ENCODE measurements around the gene CFAP97D2.
"Not testable (repeated sequence)": the region's sequence is repeated elsewhere in the genome, so short reads cannot be mapped to it uniquely, and the experiment has no call there.

Gene CFAP97D2

GRCh38 chr13:114161644-114162532 lies 17.2 kb upstream of the CFAP97D2 start:
- H3K4me3 ChIP-seq (ENCODE audit: low read length), result no peak overlapping the region
- TF ChIP-seq ZNF274 (IDR thresholded peaks at IDR 0.05; ENCODE audit: low read depth, low read length), result no peak

GRCh38 chr13:114162533-114162922 lies 16.5 kb upstream of the CFAP97D2 start:
- TF ChIP-seq ZNF274 (IDR thresholded peaks at IDR 0.05; ENCODE audit: low read depth, low read length), result no peak
- H3K4me3 ChIP-seq (ENCODE audit: low read length), result no peak overlapping the region

DNA sequence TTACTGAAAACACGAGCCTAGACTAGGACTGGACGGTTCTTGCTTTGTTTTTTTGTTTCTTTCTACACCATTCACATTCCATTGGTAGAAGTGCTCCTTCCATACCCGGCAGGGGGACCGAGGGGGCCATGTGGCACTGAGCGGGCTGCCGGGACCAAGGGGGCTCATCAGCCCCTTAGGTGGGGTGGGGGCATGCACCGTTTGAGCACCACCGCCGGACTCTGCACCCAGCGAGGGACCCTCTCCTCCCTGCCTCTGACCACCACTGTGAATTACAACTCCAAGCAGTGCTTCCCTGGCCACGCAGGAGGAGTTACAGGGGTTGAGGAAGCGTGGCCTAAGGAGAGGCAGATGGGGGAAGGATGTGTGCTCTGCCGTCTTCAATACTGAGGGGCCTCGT lies 15.0 kb upstream of the CFAP97D2 start:
- H3K4me3 ChIP-seq (ENCODE audit: low read length), result no peak overlapping the region
- no peak for TF ChIP-seq ZNF274 (IDR thresholded peaks at IDR 0.05; ENCODE audit: low read depth, low read length)

DNA sequence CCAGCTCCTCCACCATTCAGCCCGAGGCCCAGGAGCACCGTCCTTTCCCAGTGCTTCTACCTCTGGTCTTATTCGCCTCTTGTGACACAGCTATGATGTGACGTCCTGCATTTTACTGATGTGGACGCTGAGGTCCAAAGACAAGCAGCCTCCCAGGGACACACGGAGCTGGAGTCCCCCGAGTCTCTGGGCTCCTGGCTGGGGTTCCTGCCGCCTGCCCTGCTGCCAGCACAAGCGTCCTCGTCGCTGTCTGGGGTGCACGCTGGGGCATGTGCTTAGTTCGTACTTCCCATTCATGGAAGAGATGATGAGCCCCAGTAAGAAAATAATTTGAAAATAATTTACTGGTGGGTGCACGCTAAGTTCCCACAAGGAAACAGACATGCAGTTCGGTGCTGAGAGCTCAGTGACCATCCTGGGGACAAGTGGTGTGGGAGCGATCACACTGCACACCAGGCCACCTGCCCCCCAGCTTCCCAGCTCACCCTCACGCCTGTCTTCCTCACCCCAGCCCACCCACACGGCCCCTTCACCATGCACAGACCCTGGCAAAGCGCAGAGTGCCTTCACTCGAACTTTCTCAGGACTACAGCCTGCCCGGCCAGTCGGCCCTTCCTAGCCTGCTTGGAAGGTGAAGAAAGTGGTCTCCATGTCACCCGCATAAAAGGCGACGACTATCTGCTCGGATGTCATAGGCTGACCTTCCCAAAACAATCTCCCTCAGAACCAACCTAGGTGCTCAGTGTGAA lies 14.2 kb upstream of the CFAP97D2 start:
- no peak for TF ChIP-seq ZNF274 (IDR thresholded peaks at IDR 0.05; ENCODE audit: low read depth, low read length)

GRCh38 chr13:114166381-114167131 lies 12.5 kb upstream of the CFAP97D2 start:
- no peak for TF ChIP-seq ZNF274 (IDR thresholded peaks at IDR 0.05; ENCODE audit: low read depth, low read length)
- H3K4me3 ChIP-seq (ENCODE audit: low read length), result no peak overlapping the region

More for the DNA sequence above, 14.2 kb upstream of the CFAP97D2 start:
- no peak overlapping the region for H3K4me3 ChIP-seq (ENCODE audit: low read length)

DNA sequence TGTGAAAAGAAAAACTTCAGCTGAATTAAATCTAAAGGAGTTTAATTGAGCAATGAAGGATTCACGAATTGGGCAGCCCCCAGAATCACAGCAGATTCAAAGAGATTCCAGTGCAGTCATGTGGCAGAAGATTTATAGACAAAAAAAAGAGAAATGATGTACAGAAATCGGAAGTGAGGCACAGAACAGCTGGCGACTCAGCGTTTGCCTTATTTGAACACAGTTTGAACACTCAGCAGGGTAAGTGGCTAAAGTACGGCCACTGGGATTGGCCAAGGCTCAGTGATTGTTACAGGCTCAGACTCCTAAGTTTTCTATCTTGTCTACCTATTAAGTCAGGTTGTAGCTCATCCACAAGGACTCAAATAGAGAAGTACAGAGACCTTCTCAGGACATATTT lies 11.6 kb upstream of the CFAP97D2 start:
- TF ChIP-seq ZNF274 (IDR thresholded peaks at IDR 0.05; ENCODE audit: low read depth, low read length), result no peak
- no peak overlapping the region for H3K4me3 ChIP-seq (ENCODE audit: low read length)

GRCh38 chr13:114167885-114168284 lies 11.2 kb upstream of the CFAP97D2 start:
- no peak overlapping the region for H3K4me3 ChIP-seq (ENCODE audit: low read length)
- TF ChIP-seq ZNF274 (IDR thresholded peaks at IDR 0.05; ENCODE audit: low read depth, low read length), result no peak

DNA sequence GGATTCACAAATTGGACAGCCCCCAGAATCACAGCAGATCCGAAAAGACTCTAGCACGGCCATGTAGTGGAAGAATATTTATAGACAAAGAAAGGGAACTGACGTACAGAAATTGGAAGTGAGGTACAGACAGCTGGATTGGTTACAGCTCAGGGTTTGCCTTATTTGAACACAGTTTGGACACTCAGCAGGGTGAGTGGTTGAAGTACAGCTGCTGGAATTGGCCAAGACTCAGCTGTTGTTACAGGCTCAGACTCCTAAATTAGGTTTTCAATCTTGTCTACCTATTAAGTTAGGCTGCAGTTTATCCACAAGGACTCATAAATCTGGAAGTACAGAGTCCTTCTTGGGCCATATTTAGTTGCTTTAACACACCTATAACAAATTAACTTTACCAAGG lies 5.8 kb upstream of the CFAP97D2 start:
- no peak for TF ChIP-seq ZNF274 (IDR thresholded peaks at IDR 0.05; ENCODE audit: low read depth, low read length)
- H3K4me3 ChIP-seq (ENCODE audit: low read length), result no peak overlapping the region

- H3K4me3 ChIP-seq (ENCODE audit: low read length), result no peak overlapping the region
- TF ChIP-seq ZNF274 (IDR thresholded peaks at IDR 0.05; ENCODE audit: low read depth, low read length), result no peak
Observed at GRCh38 chr13:114173745-114174144, 5.3 kb upstream of the CFAP97D2 start.

DNA sequence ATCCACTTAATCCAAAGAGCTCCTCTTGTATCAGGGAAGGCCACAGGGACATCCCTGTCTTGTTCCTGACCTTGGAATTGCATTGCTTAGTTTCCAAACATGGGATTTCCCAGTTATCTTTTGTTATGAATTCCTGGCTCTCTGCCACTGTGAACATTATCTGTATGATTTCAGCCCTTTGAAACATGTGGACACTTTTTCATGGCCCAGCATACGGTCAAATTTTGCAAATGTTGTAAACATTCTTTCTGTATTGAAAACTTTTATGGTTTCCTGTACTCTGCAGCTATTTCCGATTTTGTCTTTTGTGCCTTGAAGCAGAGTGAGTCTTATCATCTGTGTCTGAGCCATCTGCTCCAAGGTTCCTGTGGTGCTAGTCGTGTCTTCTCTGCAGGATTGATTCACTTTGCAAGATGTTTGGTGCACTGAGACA lies 4.5 kb upstream of the CFAP97D2 start:
- TF ChIP-seq ZNF274 (IDR thresholded peaks at IDR 0.05; ENCODE audit: low read depth, low read length), result no peak
- no peak overlapping the region for H3K4me3 ChIP-seq (ENCODE audit: low read length)

- H3K4me3 ChIP-seq (ENCODE audit: low read length), result not testable (repeated sequence)
Observed at GRCh38 chr13:114176359-114176902, 2.6 kb upstream of the CFAP97D2 start.

- H3K4me3 ChIP-seq (ENCODE audit: low read length), result no peak overlapping the region
- TF ChIP-seq ZNF274 (IDR thresholded peaks at IDR 0.05; ENCODE audit: low read depth, low read length), result no peak
Observed at GRCh38 chr13:114177245-114178010, 1.6 kb upstream of the CFAP97D2 start.

- H3K4me3 ChIP-seq (ENCODE audit: low read length), result no peak overlapping the region
- no peak for TF ChIP-seq ZNF274 (IDR thresholded peaks at IDR 0.05; ENCODE audit: low read depth, low read length)
Observed at GRCh38 chr13:114185182-114185971, 6.3 kb downstream of the CFAP97D2 start.
